KOPT-K1 (cell line): Measurements from ENCODE around the gene LGALS1.

Source experiments
- H3K27ac ChIP-seq: fragments of 200-600 bp; sonication (generic); 2 replicates; pipeline ENCODE4 v1.5.1; 2016; ENCODE audit warnings: antibody characterized with exemption, mild to moderate bottlenecking, low read depth, low read length; ENCODE audit not compliant: poor library complexity, severe bottlenecking
- H3K36me3 ChIP-seq: fragments of 200-600 bp; sonication (generic); 2 replicates; pipeline ENCODE4 v1.5.1; 2017; ENCODE audit warnings: antibody characterized with exemption, mild to moderate bottlenecking, low read length, moderate library complexity; ENCODE audit not compliant: insufficient read depth
- H3K9me3 ChIP-seq: fragments of 200-600 bp; sonication (generic); 2 replicates; pipeline ENCODE4 v1.5.1; 2017; ENCODE audit warnings: antibody characterized with exemption, low read length, mild to moderate bottlenecking; ENCODE audit not compliant: insufficient read depth, poor library complexity, severe bottlenecking

The LGALS1 gene

DNA sequence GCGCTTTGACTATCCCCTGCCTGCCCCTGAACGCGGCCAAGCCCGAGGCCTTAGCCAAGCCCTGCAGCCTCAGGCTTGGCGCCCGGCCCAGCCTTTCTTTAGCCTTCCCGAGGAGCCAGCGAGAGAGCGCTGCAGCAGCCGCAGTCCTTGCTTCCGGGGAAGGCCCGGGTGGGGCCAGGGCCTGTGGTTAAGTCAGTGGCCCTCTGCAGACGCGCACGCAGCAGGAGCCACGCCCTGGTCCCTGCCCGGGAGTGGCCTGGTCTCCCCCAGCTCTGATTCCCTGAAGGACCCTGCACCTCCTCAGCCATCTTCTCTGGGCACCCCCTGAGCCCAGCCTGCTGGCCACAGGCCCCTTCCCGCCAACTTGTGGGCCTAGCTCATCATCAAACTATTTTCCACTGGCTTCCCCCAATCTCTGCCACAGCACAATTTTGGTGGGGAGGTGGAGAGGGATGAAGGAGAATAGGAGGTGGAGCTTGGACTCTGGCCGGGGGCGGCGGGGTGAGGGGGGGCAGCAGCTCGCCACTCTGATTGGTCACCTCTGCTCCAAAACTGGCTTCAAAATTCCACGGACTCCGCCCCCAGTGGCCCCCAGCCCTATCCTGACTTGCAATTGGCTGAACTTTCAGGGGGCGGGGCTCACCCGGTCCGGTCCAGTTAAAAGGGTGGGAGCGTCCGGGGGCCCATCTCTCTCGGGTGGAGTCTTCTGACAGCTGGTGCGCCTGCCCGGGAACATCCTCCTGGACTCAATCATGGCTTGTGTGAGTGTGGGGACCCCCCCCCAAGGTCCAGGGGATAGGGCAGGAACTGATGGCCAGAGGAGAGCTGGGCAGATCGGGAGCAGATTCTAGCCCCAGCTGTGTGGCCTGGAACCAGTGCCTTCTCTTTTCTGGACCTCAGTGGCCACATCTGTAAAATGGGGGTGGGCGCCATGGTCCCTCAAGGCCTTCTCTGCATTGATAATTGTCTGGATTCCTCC lies at the start of gene LGALS1:
Gene LGALS1, plus strand, starts transcription at position 686 of the 979 bp plus-strand sequence. Its CDS starts 67 bp downstream, at position 753.
- Histone ChIP-seq H3K36me3 (no peaks in the 10 kb centered on the region), H3K27ac (peak within 1 kb of the TSS; percentile 96), H3K9me3 (no peaks in the 10 kb centered on the region)

- Histone ChIP-seq H3K36me3 (peaks cover 31% of the 10 kb centered on the region), H3K9me3 (no peaks in the 10 kb centered on the region), H3K27ac (peak overlapping the region; percentile 90)
Measured at GRCh38 chr22:37625737-37626136, 49.7 kb upstream of the LGALS1 start.

DNA sequence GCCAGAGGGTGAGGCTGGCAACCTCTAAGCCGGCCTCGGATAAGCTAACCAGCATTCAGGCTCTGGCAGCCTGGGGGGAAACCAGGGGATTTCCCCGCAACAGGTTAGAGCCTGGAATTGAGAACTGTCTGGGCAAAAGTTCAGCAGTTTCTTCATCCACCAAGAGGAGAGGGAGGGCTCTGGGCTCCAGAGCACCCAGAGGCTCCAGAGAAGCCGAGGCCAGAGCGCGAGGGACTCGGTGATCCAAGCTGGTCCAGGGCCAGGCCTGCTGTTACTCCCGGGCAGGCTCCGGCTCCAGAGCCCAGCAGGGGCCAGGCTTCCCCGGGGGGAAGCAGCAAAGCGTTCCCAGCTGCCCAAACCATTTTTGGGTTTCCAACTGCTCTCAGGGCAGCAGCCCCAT lies 49.3 kb upstream of the LGALS1 start:
- H3K9me3 ChIP-seq = no peaks in the 10 kb centered on the region
- peaks cover 31% of the 10 kb centered on the region for H3K36me3 ChIP-seq
- H3K27ac ChIP-seq = peak overlapping the region; percentile 90

GRCh38 chr22:37626556-37627075 lies 48.8 kb upstream of the LGALS1 start:
- peaks cover 31% of the 10 kb centered on the region for H3K36me3 ChIP-seq
- H3K9me3 ChIP-seq = no peaks in the 10 kb centered on the region
- peak overlapping the region; percentile 90 for H3K27ac ChIP-seq

DNA sequence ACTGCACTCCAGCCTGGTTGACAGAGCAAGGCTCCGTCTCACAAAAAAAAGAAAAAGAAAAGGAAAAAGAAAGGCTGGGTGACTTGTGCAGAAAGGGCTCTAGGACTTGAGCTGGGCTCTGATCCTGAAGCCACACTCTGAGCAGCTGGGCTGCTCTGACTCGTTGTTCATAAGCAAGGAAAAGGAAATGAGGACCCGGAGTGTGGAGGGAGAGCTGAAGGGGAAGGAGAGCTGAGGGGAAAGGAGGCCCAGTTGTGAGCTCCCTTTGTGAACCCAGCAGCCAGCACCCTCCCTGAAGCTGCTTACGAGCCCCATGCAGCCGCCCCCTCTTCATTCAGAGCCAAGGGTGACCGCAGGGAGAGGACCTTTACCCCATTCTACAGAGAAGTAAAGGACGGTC lies 48.3 kb upstream of the LGALS1 start:
- no peaks in the 10 kb centered on the region for H3K9me3 ChIP-seq
- H3K27ac ChIP-seq = peak overlapping the region; percentile 90
- H3K36me3 ChIP-seq = peaks cover 33% of the 10 kb centered on the region

DNA sequence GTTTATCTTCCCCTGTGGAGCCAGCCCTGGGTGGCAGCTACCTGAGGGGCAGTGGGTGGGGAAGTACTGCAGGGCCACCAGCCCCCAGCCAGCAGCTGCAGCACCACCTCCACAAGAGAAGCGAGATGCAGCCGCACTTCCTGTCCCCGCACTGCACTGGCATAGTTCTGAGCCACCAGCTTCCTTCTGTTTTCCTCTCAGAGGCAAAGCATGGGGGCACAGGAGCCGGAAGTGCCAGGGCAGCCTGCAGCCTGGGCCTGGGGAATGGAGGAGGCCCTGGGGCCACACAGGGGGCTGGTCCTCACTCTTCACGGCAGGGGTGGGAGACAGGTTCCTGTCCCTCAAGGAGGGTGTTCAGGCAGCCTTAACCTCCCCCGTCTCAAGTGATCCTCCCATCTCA lies 47.9 kb upstream of the LGALS1 start:
- no peaks in the 10 kb centered on the region for H3K9me3 ChIP-seq
- H3K36me3 ChIP-seq = peaks cover 33% of the 10 kb centered on the region
- peak overlapping the region; percentile 90 for H3K27ac ChIP-seq

DNA sequence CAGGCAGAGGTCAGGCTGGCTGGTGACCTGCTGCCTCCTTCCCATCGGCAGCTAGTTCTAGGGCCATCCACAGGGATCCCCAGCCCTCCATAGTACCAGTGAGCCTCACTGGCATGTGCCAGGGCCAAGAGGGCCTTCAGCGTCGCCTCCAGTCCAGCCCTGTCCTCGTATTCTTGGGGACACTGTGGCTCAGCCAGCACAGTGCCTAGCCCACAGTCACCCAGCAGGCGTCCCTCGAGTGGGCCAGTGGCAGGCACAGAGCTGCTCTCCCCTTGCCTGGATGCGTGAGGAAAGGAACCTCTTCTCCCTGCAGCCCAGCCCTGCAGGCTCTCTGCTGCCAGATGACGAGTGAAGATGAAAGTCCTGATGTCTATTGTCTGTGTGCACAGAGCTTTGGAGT lies 46.6 kb upstream of the LGALS1 start:
- Histone ChIP-seq H3K36me3 (peaks cover 33% of the 10 kb centered on the region), H3K27ac (peak overlapping the region; percentile 90), H3K9me3 (no peaks in the 10 kb centered on the region)

DNA sequence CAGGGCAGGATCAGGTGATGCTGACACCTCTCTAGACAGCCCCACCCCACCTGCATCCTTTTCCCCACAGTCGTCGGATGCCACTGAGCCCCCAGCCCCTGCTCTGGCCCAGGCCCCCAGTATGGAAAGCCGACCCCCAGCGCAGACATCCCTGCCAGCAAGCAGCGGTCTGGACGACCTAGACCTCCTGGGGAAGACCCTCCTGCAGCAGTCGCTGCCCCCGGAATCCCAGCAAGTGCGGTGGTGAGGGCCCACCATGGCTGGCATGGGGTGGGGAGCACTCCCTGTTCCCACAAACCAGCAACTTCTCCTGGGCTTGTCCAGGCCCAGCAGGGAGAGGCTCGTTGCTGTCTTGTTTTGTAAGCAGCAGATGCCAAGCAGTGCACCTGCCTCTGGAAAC lies 45.5 kb upstream of the LGALS1 start:
- no peak overlapping the region for H3K27ac ChIP-seq
- peaks cover 30% of the 10 kb centered on the region for H3K36me3 ChIP-seq
- no peaks in the 10 kb centered on the region for H3K9me3 ChIP-seq

GRCh38 chr22:37630839-37631435 lies 44.5 kb upstream of the LGALS1 start:
- H3K27ac ChIP-seq = no peak overlapping the region
- peaks cover 20% of the 10 kb centered on the region for H3K36me3 ChIP-seq

DNA sequence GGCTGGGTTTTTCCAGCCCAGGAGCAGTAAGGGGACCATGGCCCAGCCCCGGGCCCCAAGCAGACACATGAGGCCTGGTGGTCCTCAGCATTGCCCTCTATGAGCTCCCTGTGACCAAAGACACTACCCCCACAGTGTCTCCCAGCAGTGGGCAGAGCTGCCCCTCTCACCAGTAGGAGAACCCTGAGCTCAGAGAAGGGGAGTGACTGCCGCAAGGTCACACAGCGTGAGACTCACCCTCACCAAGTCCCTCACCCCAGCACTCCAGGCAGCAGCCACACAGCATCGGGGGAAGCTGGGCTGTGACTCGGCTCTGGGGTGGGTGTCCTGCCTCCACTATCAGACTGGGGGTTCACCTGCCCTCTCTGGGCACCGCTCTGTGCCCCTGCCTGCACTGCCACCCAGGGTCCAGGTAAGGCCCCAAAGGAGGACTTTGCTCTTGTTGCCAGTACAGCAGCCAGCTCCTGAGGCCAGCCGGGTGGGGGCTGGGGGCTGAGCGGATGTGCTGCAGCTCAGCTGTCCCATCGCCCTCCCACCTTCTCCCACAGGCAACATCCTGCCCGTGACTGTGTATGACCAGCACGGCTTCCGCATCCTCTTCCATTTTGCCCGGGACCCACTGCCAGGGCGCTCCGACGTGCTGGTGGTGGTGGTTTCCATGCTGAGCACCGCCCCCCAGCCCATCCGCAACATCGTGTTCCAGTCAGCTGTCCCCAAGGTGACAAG lies 43.8 kb upstream of the LGALS1 start:
- peaks cover 19% of the 10 kb centered on the region for H3K36me3 ChIP-seq
- no peaks in the 10 kb centered on the region for H3K9me3 ChIP-seq
- H3K27ac ChIP-seq = no peak overlapping the region

More at GRCh38 chr22:37630839-37631435, 44.5 kb upstream of the LGALS1 start:
- H3K9me3 ChIP-seq = no peaks in the 10 kb centered on the region

DNA sequence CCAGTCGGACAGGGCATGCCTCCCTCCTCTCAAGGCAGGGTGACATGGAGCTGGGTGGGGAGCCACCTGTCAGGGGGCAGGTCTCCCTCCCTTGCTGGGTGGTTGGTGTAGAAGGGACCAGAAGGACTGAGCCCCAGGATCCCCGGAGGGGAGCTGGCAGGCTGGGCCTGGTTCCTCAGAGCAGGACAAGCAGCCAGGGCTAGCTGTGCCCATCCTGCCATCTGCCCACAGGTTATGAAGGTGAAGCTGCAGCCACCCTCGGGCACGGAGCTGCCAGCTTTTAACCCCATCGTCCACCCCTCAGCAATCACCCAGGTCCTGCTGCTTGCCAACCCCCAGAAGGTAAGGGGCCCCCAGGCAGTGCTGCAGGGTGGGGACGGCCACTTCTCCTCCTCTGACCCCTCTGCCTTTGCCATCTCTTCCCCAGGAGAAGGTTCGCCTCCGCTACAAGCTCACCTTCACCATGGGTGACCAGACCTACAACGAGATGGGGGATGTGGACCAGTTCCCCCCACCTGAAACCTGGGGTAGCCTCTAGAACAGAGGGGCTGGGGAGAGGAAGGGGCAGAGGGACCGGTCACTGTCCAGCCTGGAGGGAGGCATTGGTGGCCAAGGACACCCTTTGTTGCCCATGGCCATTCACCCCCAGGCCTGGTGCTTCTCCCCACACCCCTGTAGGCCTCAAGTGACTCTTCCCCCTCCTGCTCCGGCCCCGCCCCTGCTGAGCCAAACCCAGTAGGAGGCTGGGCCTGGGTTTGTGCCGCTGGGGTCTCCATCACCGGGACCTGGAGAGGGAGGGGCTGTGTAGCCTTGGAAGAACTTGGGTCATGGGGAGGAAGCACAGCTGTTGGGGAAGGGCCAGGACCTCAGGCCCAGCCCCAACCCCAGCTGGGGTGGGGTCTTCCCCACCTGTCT lies 43.0 kb upstream of the LGALS1 start:
- Histone ChIP-seq H3K36me3 (peaks cover 19% of the 10 kb centered on the region), H3K27ac (peak overlapping the region; percentile 79), H3K9me3 (no peaks in the 10 kb centered on the region)

DNA sequence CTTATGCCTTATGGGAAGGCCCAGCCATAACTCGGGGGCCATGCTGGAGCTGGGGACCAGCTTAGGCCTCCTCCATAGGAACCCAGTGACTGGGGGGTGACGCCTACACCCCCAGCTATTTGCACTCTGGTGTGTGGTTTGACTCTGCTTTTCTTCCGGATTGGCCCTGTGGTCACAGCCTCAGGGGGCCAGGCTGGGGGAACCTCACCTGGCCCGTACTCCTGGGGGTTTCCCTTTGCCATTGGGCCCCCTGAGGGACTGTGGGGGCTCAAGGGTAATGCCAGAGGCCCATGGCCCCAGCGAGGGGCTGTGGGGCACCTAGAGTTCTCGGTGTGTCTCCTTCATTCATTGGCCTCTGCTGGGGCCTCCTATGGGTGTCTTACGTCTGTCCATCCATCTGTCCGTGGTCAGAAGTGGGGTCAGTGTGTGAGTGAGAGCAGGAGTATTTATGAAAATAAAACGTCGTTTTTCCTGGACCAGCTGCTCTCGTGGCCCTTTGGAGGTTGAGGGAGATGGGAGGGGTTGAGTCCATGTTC lies 42.3 kb upstream of the LGALS1 start:
- H3K9me3 ChIP-seq = no peaks in the 10 kb centered on the region
- peak overlapping the region; percentile 79 for H3K27ac ChIP-seq
- H3K36me3 ChIP-seq = peaks cover 19% of the 10 kb centered on the region

GRCh38 chr22:37633625-37634416 lies 41.6 kb upstream of the LGALS1 start:
- H3K27ac ChIP-seq = peak overlapping the region; percentile 79
- H3K36me3 ChIP-seq = peaks cover 19% of the 10 kb centered on the region
- H3K9me3 ChIP-seq = no peaks in the 10 kb centered on the region
